ENCODE data around the gene ZNF385B.

The ZNF385B gene

GRCh38 chr2:179454443-179455171 is 406.8 kb downstream of the ZNF385B start:
- no peak overlapping the region for H3K4me2 ChIP-seq
- H3K9ac ChIP-seq, result no peak overlapping the region
- H3K4me1 ChIP-seq, result peaks cover 0 to 7% (median 0%) of the 10 kb centered on the region in 10 experiments; a peak in 2 of 20 replicates
- no peaks in the 10 kb centered on the region for H3K36me3 ChIP-seq
- no peak overlapping the region for H3K27ac ChIP-seq
- no peak overlapping the region for H3K4me3 ChIP-seq
- H3K27me3 ChIP-seq, result no peaks in the 10 kb centered on the region
- TF ChIP-seq Cebpa-rat (IDR thresholded peaks at IDR 0.05), result no peak
- H4K20me1 ChIP-seq, result no peaks in the 10 kb centered on the region
- H3K9me3 ChIP-seq (replicated peaks in 1 of 11), result peaks cover 7 to 13% (median 9%) of the 10 kb centered on the region in 11 experiments; a peak in 14 of 22 replicates

- Histone ChIP-seq H3K4me3 (no peak overlapping the region), H3K36me3 (no peaks in the 10 kb centered on the region), H4K20me1 (no peaks in the 10 kb centered on the region), H3K9ac (no peak overlapping the region), H3K4me1 (no peaks in the 10 kb centered on the region), H3K27ac (no peak overlapping the region), H3K4me2 (no peak overlapping the region), H3K27me3 (no peaks in the 10 kb centered on the region), H3K9me3 (replicated peaks in 1 of 11) (no peaks in the 10 kb centered on the region)
- TF ChIP-seq Cebpa-rat (IDR thresholded peaks at IDR 0.05), result no peak
These were observed 412.4 kb downstream of the ZNF385B start for GRCh38 chr2:179449010-179449409.

GRCh38 chr2:179447839-179448447 is 413.5 kb downstream of the ZNF385B start:
- TF ChIP-seq Cebpa-rat (IDR thresholded peaks at IDR 0.05), result no peak
- no peak overlapping the region for H3K4me2 ChIP-seq
- H4K20me1 ChIP-seq, result no peaks in the 10 kb centered on the region
- H3K27ac ChIP-seq, result no peak overlapping the region
- H3K4me3 ChIP-seq, result no peak overlapping the region
- no peak overlapping the region for H3K9ac ChIP-seq
- H3K4me1 ChIP-seq, result no peaks in the 10 kb centered on the region
- H3K9me3 ChIP-seq (replicated peaks in 1 of 11), result no peaks in the 10 kb centered on the region
- H3K27me3 ChIP-seq, result no peaks in the 10 kb centered on the region
- no peaks in the 10 kb centered on the region for H3K36me3 ChIP-seq

- H3K27ac ChIP-seq, result no peak overlapping the region
- H4K20me1 ChIP-seq, result no peaks in the 10 kb centered on the region
- no peak for TF ChIP-seq Cebpa-rat (IDR thresholded peaks at IDR 0.05)
- no peaks in the 10 kb centered on the region for H3K36me3 ChIP-seq
- no peak overlapping the region for H3K9ac ChIP-seq
- H3K4me3 ChIP-seq, result no peak overlapping the region
- H3K4me1 ChIP-seq, result no peaks in the 10 kb centered on the region
- H3K27me3 ChIP-seq, result no peaks in the 10 kb centered on the region
- no peaks in the 10 kb centered on the region for H3K9me3 ChIP-seq (replicated peaks in 1 of 11)
- H3K4me2 ChIP-seq, result no peak overlapping the region
These were observed 414.0 kb downstream of the ZNF385B start for GRCh38 chr2:179447421-179447820.

GRCh38 chr2:179446476-179447141 is 414.8 kb downstream of the ZNF385B start:
- Histone ChIP-seq H3K27me3 (no peaks in the 10 kb centered on the region), H3K9ac (no peak overlapping the region), H3K4me3 (no peak overlapping the region), H3K36me3 (no peaks in the 10 kb centered on the region), H4K20me1 (no peaks in the 10 kb centered on the region), H3K4me2 (no peak overlapping the region), H3K27ac (no peak overlapping the region), H3K9me3 (replicated peaks in 1 of 11) (no peaks in the 10 kb centered on the region), H3K4me1 (no peaks in the 10 kb centered on the region)
- TF ChIP-seq Cebpa-rat (IDR thresholded peaks at IDR 0.05), result no peak

GRCh38 chr2:179444056-179444455 is 417.4 kb downstream of the ZNF385B start:
- Histone ChIP-seq H4K20me1 (no peaks in the 10 kb centered on the region), H3K27ac (no peak overlapping the region), H3K36me3 (no peaks in the 10 kb centered on the region), H3K4me2 (no peak overlapping the region), H3K4me3 (no peak overlapping the region), H3K9ac (no peak overlapping the region), H3K27me3 (no peaks in the 10 kb centered on the region), H3K9me3 (replicated peaks in 1 of 11) (no peaks in the 10 kb centered on the region), H3K4me1 (no peaks in the 10 kb centered on the region)
- no peak for TF ChIP-seq Cebpa-rat (IDR thresholded peaks at IDR 0.05)

GRCh38 chr2:179443180-179443579 is 418.2 kb downstream of the ZNF385B start:
- H3K4me3 ChIP-seq, result no peak overlapping the region
- no peak overlapping the region for H3K9ac ChIP-seq
- no peak for TF ChIP-seq Cebpa-rat (IDR thresholded peaks at IDR 0.05)
- H3K9me3 ChIP-seq (replicated peaks in 1 of 11), result no peaks in the 10 kb centered on the region
- no peaks in the 10 kb centered on the region for H4K20me1 ChIP-seq
- H3K27me3 ChIP-seq, result no peaks in the 10 kb centered on the region
- H3K4me2 ChIP-seq, result no peak overlapping the region
- H3K27ac ChIP-seq, result no peak overlapping the region
- H3K36me3 ChIP-seq, result no peaks in the 10 kb centered on the region
- no peaks in the 10 kb centered on the region for H3K4me1 ChIP-seq

- Histone ChIP-seq H3K36me3 (no peaks in the 10 kb centered on the region), H3K27ac (no peak overlapping the region), H3K9me3 (replicated peaks in 1 of 11) (no peaks in the 10 kb centered on the region), H3K4me2 (no peak overlapping the region), H4K20me1 (no peaks in the 10 kb centered on the region), H3K4me1 (no peaks in the 10 kb centered on the region), H3K9ac (no peak overlapping the region), H3K4me3 (no peak overlapping the region), H3K27me3 (no peaks in the 10 kb centered on the region)
- no peak for TF ChIP-seq Cebpa-rat (IDR thresholded peaks at IDR 0.05)
These were observed 419.2 kb downstream of the ZNF385B start for GRCh38 chr2:179442206-179442605.

GRCh38 chr2:179441551-179441950 is 419.9 kb downstream of the ZNF385B start:
- H3K9ac ChIP-seq, result no peak overlapping the region
- TF ChIP-seq Cebpa-rat (IDR thresholded peaks at IDR 0.05), result no peak
- no peaks in the 10 kb centered on the region for H3K9me3 ChIP-seq (replicated peaks in 1 of 11)
- H3K4me3 ChIP-seq, result no peak overlapping the region
- H3K27ac ChIP-seq, result no peak overlapping the region
- no peaks in the 10 kb centered on the region for H3K4me1 ChIP-seq
- H4K20me1 ChIP-seq, result no peaks in the 10 kb centered on the region
- H3K36me3 ChIP-seq, result no peaks in the 10 kb centered on the region
- no peak overlapping the region for H3K4me2 ChIP-seq
- no peaks in the 10 kb centered on the region for H3K27me3 ChIP-seq
